HG02571 (cell line): ENCODE data around the gene RMND5A.
"Not testable (repeated sequence)": the region's sequence is repeated elsewhere in the genome, so short reads cannot be mapped to it uniquely, and the experiment has no call there.

Source experiments
- ATAC-seq: cut with Tn5 transposase; IDR thresholded peaks from one replicate; pipeline ENCODE4 v1.9.1; 2021; ENCODE audit warnings: mild to moderate bottlenecking, moderate library complexity; ENCODE audit not compliant: unreplicated experiment

The RMND5A gene

DNA sequence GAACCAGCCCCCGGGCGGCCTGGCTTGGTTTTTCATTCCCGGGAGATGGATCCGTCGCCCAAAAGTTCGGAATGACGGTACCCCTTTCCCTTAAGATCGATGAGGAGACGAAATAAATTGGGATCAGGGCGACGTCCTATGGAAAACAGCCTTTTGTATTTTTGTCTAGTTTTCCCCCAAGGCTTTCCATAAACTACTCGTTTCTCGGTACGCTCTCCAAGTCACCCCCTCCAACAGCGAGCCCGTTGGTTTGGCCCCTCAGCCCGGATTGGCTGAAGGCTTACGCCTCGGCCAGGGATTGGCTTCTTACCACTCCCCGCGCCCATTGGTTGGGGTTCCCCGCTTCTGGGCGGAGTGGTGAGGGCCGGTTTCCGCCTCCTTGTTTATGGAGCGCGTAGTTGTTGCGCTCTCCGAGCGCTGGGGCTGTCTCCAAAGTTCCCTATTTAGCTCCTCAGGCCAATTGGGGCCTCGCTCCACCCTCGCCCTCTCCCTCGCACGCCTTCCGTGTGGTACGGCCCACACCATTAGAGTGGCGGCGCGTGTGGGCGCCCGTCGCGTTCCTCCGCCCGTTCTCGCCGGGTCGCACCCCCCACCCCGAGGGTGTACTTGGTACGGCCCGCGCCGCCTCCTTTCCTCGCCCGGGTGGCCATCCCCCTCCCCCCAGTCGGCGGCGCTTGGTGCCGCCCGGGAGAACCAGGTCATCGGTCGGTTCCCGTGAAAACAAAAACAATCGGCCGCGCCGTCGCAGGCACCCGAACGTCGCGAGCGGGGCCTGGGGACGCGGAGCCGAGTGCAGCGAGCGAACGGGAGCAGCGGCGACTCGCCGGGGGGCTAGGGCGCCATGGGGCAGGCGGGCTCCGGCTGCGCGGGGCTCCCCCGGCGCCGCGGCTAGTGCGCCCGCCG lies at the start of gene RMND5A:
Gene RMND5A, plus strand, starts transcription at position 655 of the 903 bp plus-strand sequence. CDS start 377 bp downstream, outside the sequence.
- peak; percentile 90 for ATAC-seq

- no peak for ATAC-seq
Observed at GRCh38 chr2:86671337-86671981, 48.6 kb upstream of the RMND5A start.

DNA sequence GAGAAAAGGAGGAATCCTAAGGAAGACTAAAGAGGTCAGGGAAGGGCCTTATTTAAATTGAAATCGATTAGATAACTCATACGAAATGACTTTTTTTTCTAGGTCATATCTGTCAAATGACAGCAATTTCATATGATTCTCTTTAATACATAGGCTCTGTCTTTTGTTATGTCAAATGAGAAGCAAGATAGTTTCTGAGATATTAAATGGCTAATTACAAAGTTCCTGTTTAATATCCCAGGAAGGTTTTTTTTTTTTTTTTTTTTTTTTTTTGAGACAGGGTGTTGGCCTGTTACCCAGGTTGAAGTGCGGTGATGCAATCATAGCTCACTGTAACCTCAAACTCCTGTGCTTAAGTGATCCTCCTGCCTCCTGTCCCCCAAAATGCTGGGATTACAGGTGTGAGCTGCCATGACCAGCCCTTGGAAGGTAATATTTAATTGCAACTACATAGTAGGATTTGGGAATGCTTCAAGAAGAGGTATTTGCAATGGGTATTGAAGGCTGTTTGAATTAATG lies 48.0 kb upstream of the RMND5A start:
- ATAC-seq, result no peak

DNA sequence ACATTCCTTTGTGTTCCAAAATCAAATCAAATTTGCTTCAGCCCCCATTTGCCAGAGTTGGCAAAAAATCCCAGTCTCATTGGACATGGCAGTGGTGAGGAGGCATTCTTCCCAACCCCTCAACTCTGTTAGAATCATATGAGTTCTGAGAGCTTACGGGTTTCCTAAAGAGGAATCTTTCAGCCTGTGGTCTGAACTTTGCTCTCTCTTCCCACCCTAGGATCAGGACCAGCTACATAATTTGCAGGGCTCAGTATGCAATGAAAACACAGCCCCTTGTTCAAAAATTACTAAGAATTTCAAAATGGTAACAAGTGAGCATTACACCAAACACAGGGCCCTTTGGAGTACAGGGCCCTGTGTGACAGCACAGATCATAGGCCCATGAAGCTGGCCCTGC lies 47.1 kb upstream of the RMND5A start:
- no peak for ATAC-seq

DNA sequence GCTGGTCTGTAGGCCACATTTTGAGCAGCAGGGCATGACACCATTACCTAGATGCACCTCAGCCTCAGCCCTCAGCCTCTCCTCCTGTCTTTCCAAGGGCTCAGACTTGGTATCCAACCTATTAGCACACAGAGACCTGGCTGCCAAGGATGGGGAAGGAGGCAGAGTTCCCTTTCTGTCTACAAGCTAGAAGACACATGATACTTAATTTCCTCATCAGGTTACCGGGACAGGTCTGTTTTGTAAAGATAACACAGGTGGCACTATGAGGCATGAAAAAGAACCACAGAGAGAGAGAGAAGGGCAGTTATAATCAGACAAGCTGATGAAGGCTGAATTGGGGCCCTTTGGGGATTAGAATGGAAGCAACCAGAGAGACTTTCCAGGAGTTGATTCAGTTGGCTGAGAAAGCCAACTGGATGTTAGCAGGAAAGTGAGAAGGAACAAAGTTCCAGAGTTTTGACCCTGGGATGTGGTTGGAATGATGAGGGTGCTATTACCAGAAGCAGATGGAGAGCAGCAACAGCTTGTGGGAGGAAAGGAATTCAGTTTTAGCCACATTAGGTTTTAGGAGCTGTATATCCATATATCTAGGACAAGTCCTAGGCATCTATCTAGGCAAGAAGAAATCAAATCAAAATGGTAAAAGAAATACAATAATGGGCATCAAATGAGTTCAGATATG lies 46.0 kb upstream of the RMND5A start:
- ATAC-seq, result no peak

DNA sequence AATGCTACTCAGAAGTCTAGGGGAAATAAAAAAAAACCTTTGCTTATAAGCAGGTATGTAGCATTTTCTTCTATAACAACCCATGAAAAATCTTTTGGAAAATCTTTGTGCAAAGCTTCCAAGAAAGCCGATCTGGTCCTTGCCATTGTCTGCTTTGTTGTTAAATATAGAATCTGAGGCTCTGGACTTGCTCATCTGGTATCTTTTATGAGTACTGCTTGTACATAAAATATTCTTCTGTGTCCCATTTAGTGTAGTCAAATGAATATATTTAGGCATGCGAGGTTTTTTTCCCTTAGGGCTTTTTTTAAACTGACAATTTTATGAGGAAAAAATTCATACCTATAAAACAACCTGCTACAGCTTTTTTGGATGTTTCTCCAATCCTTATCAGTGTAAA lies 45.0 kb upstream of the RMND5A start:
- ATAC-seq, result no peak

DNA sequence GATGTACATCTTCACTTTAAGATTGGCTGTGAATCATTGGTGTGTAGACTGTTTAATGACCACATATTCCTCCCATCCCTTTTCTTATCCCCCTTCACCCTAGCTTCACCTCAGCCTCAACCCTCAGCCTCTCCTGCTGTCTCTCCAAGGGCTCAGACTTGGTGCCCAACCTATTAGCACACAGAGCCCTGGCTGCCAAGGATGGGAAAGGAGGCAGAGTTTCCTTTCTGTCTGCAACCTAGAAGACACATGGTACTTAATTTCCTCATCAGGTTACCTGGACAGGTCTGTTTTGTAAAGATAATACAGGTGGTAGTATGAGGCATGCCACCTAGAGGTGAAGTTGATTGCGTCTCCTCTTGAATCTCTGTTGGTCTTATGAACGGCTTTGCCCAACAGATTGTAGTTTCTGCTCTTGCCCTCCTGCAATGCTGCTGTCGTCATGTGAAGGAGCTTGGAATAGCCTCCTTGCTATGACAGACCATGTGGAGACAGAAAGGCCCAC lies 44.5 kb upstream of the RMND5A start:
- no peak for ATAC-seq

GRCh38 chr2:86677816-86678215 lies 42.3 kb upstream of the RMND5A start:
- ATAC-seq, result no peak

DNA sequence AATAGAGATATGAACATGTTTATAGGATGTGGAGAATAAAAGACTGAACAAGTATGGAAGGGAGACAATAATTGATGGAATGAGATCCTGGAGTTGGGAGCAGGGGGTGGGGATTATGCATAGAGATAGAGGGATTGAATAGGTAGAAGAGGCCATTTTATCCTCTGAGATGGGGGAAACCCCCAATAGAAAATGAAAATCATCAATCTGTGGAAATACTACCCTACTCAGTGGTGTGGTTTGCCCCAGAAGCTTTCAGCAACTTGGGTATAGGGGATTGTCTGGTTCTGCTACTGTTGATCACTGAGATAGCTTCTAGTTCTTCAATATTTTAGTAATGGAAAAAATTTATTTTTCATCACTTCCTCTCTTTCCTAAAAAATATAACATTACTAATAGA lies 41.1 kb upstream of the RMND5A start:
- ATAC-seq, result no peak

- ATAC-seq, result no peak
Observed at GRCh38 chr2:86685351-86685750, 34.7 kb upstream of the RMND5A start.

- no peak for ATAC-seq
Observed at GRCh38 chr2:86686460-86686859, 33.6 kb upstream of the RMND5A start.

DNA sequence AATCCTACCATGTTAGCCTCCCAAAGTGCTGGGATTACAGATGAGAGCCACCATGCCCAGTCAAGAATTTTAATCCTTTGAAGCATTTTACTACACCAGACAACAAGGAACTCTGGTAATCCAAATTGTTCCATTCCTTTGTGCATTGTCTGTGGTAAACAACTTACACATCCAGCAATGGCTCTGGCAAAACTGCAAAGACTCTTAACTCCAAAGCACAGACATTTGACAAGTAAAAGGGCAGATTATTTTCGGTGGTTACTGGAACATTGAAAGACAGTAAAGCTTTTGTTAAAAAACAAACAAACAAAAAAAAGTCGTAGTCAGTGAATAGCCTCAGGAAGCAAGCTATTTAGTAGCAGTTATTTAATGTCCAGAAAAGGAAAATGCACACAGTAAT lies 33.2 kb upstream of the RMND5A start:
- ATAC-seq, result no peak

- no peak for ATAC-seq
Observed at GRCh38 chr2:86695053-86695691, 24.9 kb upstream of the RMND5A start.

DNA sequence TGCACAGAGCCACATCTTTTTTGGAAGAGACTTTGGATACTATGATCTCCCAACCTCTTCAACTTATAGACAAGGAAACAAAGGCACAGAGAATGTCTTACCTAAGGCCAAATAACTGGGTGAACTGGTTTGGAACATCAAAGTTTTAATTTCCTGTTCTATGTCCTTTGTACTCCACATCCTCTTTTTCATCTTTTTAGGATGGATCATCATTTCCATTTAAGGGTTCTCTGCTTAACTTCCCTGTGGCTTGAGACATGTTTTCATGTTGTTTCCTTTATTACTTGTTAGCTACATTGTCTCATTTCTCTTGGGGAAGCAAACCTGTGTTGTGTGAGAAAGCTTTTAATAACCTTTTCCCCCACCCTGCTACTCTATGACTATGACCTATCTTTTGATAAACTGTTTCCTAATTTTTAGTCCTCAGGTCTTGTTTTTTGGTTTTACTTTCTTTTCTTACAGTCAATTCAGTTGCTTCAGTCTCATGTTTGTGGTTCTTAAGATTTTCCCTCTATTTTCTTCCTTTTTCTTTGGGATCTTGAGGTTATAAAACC lies 22.5 kb upstream of the RMND5A start:
- no peak for ATAC-seq

GRCh38 chr2:86700690-86701089 lies 19.4 kb upstream of the RMND5A start:
- no peak for ATAC-seq

DNA sequence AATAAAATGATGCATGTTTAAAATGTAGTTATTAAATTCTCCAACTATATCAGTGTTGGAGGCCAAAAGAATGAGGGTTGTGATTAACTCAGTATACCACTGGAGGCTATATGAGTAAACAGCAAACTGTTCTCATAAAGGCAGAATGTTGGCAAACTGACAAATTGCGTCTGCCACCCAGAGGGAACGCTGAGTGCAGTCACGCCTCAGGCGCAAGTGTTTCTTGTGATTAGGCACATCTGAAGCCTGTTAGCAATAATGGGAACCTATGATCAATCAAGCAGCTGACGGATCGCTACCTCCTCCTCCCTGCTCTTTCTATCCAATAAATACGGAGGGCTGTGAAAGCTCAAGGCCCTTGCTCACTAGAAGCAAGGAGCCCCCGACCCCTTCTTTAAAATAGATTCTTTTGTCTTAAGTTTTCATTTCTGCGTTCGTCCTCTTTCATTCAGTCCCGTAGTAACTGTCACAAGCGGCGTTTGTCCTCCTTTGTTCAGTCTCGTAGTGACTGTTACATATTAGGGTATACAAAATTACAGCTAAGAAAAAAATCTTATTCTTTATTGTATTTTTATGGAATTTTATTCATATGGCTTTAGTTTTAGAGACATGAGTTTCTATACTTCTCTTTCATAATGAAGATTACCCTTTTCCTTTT lies 16.3 kb upstream of the RMND5A start:
- no peak for ATAC-seq

- no peak for ATAC-seq
Observed at GRCh38 chr2:86704459-86704971, 15.6 kb upstream of the RMND5A start.

- no peak for ATAC-seq
Observed at GRCh38 chr2:86706220-86706619, 13.9 kb upstream of the RMND5A start.

DNA sequence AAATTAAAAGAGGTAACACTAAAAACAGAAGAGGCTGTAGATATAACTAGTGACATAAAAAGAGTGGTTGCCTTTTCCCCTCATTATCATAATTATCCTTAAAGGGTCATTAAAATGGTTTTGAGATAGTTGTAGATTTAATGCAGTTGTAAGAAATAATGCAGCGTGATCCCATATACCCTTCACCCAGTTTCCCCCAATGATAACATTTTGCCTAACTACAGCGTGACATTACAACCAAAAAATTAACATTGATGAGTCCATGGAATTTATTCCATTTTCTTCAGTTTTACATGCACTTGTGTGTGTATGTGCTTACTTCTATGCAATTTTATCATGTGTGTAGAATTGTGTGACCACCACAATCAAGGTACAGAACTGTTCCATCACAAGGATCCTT lies 13.2 kb upstream of the RMND5A start:
- no peak for ATAC-seq

- not testable (repeated sequence) for ATAC-seq
Observed at GRCh38 chr2:86708126-86708525, 12.0 kb upstream of the RMND5A start.
